Measurements from ENCODE around the gene SLC25A45.

DNA sequence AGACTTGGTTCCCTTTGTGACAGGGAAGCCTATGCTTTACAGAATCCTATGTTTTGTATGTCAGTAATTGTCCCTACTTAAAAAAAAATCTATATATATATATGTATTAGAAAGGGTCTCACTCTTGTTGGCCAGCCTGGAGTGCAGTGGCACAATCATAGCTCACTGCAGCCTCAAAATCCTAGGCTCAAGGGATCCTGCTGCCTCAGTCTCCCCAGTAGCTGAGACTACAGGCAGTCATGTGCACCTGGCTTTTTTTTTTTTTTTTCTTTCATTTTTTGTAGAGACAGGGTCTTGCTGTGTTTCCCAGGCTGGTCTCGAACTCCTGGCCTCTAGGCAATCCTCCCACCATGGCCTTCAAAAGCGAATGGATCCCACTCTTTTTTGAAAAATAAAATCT lies 38.1 kb upstream of the SLC25A45 start:
- TF ChIP-seq, protein P1, sequence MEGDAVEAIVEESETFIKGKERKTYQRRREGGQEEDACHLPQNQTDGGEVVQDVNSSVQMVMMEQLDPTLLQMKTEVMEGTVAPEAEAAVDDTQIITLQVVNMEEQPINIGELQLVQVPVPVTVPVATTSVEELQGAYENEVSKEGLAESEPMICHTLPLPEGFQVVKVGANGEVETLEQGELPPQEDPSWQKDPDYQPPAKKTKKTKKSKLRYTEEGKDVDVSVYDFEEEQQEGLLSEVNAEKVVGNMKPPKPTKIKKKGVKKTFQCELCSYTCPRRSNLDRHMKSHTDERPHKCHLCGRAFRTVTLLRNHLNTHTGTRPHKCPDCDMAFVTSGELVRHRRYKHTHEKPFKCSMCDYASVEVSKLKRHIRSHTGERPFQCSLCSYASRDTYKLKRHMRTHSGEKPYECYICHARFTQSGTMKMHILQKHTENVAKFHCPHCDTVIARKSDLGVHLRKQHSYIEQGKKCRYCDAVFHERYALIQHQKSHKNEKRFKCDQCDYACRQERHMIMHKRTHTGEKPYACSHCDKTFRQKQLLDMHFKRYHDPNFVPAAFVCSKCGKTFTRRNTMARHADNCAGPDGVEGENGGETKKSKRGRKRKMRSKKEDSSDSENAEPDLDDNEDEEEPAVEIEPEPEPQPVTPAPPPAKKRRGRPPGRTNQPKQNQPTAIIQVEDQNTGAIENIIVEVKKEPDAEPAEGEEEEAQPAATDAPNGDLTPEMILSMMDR (optimal IDR thresholded peaks at IDR 0.05 in 1 of 3, IDR thresholded peaks at IDR 0.05 in 1 of 3, conservative IDR thresholded peaks at IDR 0.05 in 1 of 3; ENCODE audit: extremely low read depth in 1 of 3, insufficient read depth in 2 of 3, low read length in 3 of 3) = no peak
- no peak for TF ChIP-seq EZH2 (IDR thresholded peaks at IDR 0.05; ENCODE audit: low read length)

Data from keratinocyte (primary cell).